H1 (cell line): ENCODE results near the gene PBLD. TPM values are rescaled to one million over a fixed set of nuclear protein-coding genes. Genes with fewer than 3 reads are reported as not detected.
A peak's percentile ranks its signal among the peaks of the same experiment; 100 is the strongest.

Experiments used
- ASH2L ChIP-seq: fragments of 200-600, 300-600 bp; sonication (generic); IDR thresholded peaks from one replicate; pipeline ENCODE4 v1.7.1; 2017; ENCODE audit warnings: low read length
- BACH1 ChIP-seq: IDR thresholded peaks from 2 replicates; pipeline ENCODE4 v1.6.1; 2012; ENCODE audit warnings: low read length, improper control_type of control experiment
- BCL11A ChIP-seq, 2 experiments: IDR thresholded peaks; one replicate each; pipeline ENCODE4 v1.6.1; 2011; ENCODE audit warnings: low read depth in 2 of 2, low read length in 2 of 2, mild to moderate bottlenecking in 2 of 2
- CBX5 ChIP-seq: fragments of 300-800, 300-1000 bp; sonication (generic); IDR thresholded peaks from 2 replicates; pipeline ENCODE4 v1.7.1; 2016; ENCODE audit warnings: antibody characterized with exemption, low read length, low read depth
- CREB1 ChIP-seq: IDR thresholded peaks from 2 replicates; pipeline ENCODE4 v1.6.1; 2012; ENCODE audit warnings: inconsistent platforms
- CTBP2 ChIP-seq: IDR thresholded peaks from 2 replicates; pipeline ENCODE4 v1.7.0; 2011; ENCODE audit warnings: borderline replicate concordance, mild to moderate bottlenecking, moderate library complexity, mixed read lengths, low read length; ENCODE audit not compliant: insufficient read depth, insufficient read length
- EGR1 ChIP-seq: IDR thresholded peaks from 2 replicates; pipeline ENCODE4 v1.6.1; 2011; ENCODE audit warnings: low read depth, low read length, borderline replicate concordance
- HDAC2 ChIP-seq, 2 experiments: fragments of 300-600 bp in 1 of 2; sonication (generic) in 1 of 2; IDR thresholded peaks; 2 replicates each; pipeline ENCODE4 v1.6.1; 2011 to 2012; ENCODE audit warnings: low read depth in 2 of 2, low read length in 2 of 2, mild to moderate bottlenecking in 2 of 2, moderate library complexity in 2 of 2, borderline replicate concordance in 1 of 2, inconsistent platforms in 1 of 2
- NANOG ChIP-seq: IDR thresholded peaks from 2 replicates; pipeline ENCODE4 v1.6.1; 2011; ENCODE audit warnings: low read length, low read depth, mild to moderate bottlenecking, inconsistent platforms; ENCODE audit not compliant: insufficient read depth, poor library complexity, severe bottlenecking
- PHF8 ChIP-seq: fragments of 200-600 bp; sonication (generic); conservative IDR thresholded peaks from 2 replicates; pipeline ENCODE4 v1.7.1; 2012; ENCODE audit warnings: low read depth, mild to moderate bottlenecking, inconsistent platforms, low read length, moderate library complexity
- POLR2A ChIP-seq, 2 experiments: IDR thresholded peaks; 1 replicate in 1 of 2; 2 replicates in 1 of 2; pipeline ENCODE4 v1.6.1; 2011; ENCODE audit warnings: low read depth in 2 of 2, low read length in 2 of 2, mild to moderate bottlenecking in 2 of 2; ENCODE audit errors: control extremely low read depth in 1 of 2
- POLR2AphosphoS5 ChIP-seq: IDR thresholded peaks from 2 replicates; pipeline ENCODE4 v1.6.1; 2011; ENCODE audit warnings: low read depth, low read length
- RBBP5 ChIP-seq: IDR thresholded peaks from 2 replicates; pipeline ENCODE4 v1.7.1; 2012; ENCODE audit warnings: low read depth, mild to moderate bottlenecking, inconsistent platforms, low read length, moderate library complexity, borderline replicate concordance
- RXRA ChIP-seq: IDR thresholded peaks from 2 replicates; pipeline ENCODE4 v1.6.1; 2011; ENCODE audit warnings: low read depth, mild to moderate bottlenecking, low read length, moderate library complexity; ENCODE audit not compliant: insufficient read depth
- SAP30 ChIP-seq: fragments of 300-600 bp; sonication (generic); IDR thresholded peaks from 2 replicates; pipeline ENCODE4 v1.7.1; 2012; ENCODE audit warnings: low read length, moderate library complexity, mild to moderate bottlenecking, inconsistent platforms; ENCODE audit not compliant: insufficient read depth, insufficient replicate concordance
- SIN3A ChIP-seq, 2 experiments: IDR thresholded peaks in 1 of 2; conservative IDR thresholded peaks in 1 of 2; 2 replicates each; pipeline ENCODE4 v1.6.1; 2011 to 2012; ENCODE audit warnings: low read length in 2 of 2, improper control_type of control experiment in 1 of 2, low read depth in 1 of 2, mild to moderate bottlenecking in 1 of 2
- SIRT6 ChIP-seq: IDR thresholded peaks from one replicate; pipeline ENCODE4 v1.7.1; 2012; ENCODE audit warnings: low read length, inconsistent platforms
- SP4 ChIP-seq: IDR thresholded peaks from 2 replicates; pipeline ENCODE4 v1.6.1; 2012; ENCODE audit warnings: low read length, inconsistent platforms
- TAF1 ChIP-seq: IDR thresholded peaks from 2 replicates; pipeline ENCODE4 v1.6.1; 2011; ENCODE audit warnings: mild to moderate bottlenecking, low read depth, low read length
- TAF7 ChIP-seq: optimal IDR thresholded peaks from 2 replicates; pipeline ENCODE3; 2011; ENCODE audit warnings: low read depth, mild to moderate bottlenecking, inconsistent platforms, low read length, moderate library complexity, borderline replicate concordance
- YY1 ChIP-seq: IDR thresholded peaks from 2 replicates; pipeline ENCODE4 v1.6.1; 2011; ENCODE audit warnings: low read depth, mild to moderate bottlenecking, low read length
- polyA plus RNA-seq, 7 experiments: library from polyadenylated mRNA; depleted of rRNA in 3 of 7; stranded (reverse) in 5 of 7; unstranded in 2 of 7; fragments of >200 nt in 5 of 7; fragments of 200-250 nt in 2 of 7; gene quantifications; 1 replicate in 5 of 7; 2 replicates in 1 of 7; 4 replicates in 1 of 7; pipeline versions ENCODE4 v1.2.1 to v1.2.3, GENCODE V29; 2011 to 2013; ENCODE audit warnings: missing spikeins in 2 of 7, mixed read lengths in 2 of 7
- total RNA-seq: library from RNA; stranded (reverse); fragmentation: NEBNext Ultra II Directional; extraction: Animal tissue kit (Norgen Biotek cat#: 25700); gene quantifications from 2 replicates; pipeline ENCODE4 v1.2.1, GENCODE V29; 2021
- TF ChIP-seq, protein P1 (sequence below): IDR thresholded peaks from 2 replicates; pipeline ENCODE4 v1.6.1; 2012; ENCODE audit warnings: inconsistent platforms
- TF ChIP-seq, protein P2 (sequence below): IDR thresholded peaks from 2 replicates; pipeline ENCODE4 v1.6.1; 2011; ENCODE audit warnings: low read length, improper control_type of control experiment

The PBLD gene
- total and polyA plus RNA-seq, 2 of the 8 experiments (the other 6 are each of a cell fraction or from before 2014, with no cell fraction given): 0.56 to 2.0 TPM

DNA sequence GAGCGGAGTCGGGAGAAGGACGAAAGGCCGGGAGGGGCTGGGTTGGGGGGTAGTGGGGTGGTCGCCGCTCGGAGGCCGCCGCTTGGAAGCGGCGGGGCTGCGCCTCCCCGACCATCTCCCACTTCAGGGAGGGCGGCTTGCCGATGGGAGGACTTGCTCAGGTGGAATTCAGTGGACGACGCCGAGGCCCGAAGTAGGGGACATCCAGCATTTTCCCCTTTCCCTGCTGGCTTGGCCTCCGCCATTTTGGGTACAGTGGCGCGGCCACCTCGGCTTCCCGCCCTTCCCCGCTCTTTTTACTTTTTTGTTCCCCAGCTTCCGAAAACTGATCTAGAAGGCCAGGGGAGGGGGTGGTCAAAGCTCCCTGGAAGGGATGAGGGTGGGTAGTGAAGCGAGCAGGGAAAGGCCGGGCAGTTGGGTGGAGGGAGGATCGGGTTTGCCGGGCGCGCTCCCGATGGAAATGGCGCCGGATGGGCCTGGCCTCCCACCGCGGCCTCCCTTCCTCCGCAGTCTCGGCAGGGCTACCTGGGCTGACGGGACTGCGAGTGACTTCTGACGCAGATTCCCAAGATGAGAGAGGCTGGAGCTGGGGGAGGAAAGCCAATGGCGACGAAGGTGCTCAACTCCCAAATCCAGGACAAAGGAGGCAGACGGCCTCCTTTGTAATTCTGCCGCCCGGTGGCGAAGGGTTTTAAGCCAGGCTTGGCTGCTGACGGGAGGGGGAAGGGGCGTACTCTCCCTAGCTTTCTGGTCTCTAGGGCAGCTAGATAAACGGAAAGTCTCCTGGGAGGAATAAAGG lies at the start of gene PBLD (continued):
- TF ChIP-seq SP4: no peak
- TF ChIP-seq SIRT6: no peak
- 0 out of 4 replicates have a peak, but pooled peaks of 1 of the 2 experiments have one; percentile 77 for TF ChIP-seq HDAC2 (IDR thresholded peaks at IDR 0.05; ENCODE audit: borderline replicate concordance in 1 of 2, low read depth in 2 of 2, low read length in 2 of 2)
- TF ChIP-seq POLR2AphosphoS5: peak; percentile 96
- peak; percentile 87 for TF ChIP-seq TAF7
- TF ChIP-seq POLR2A (IDR thresholded peaks at IDR 0.05; ENCODE audit: control extremely low read depth in 1 of 2, low read depth in 2 of 2, low read length in 2 of 2): peak; percentile 82 to 93
- TF ChIP-seq, protein P1, sequence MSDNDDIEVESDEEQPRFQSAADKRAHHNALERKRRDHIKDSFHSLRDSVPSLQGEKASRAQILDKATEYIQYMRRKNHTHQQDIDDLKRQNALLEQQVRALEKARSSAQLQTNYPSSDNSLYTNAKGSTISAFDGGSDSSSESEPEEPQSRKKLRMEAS: peak; percentile 51; the same call in 1 of the 2 replicates
- TF ChIP-seq, protein P2, sequence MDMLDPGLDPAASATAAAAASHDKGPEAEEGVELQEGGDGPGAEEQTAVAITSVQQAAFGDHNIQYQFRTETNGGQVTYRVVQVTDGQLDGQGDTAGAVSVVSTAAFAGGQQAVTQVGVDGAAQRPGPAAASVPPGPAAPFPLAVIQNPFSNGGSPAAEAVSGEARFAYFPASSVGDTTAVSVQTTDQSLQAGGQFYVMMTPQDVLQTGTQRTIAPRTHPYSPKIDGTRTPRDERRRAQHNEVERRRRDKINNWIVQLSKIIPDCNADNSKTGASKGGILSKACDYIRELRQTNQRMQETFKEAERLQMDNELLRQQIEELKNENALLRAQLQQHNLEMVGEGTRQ: no peak
- no peak for TF ChIP-seq BCL11A (IDR thresholded peaks at IDR 0.05; ENCODE audit: low read depth in 2 of 2, low read length in 2 of 2)
- TF ChIP-seq CREB1: peak; percentile 51
- TF ChIP-seq EGR1: no peak
- peak; percentile 73 for TF ChIP-seq RBBP5
- TF ChIP-seq YY1: peak; percentile 96
- TF ChIP-seq NANOG: no peak
- TF ChIP-seq CBX5: no peak
- TF ChIP-seq RXRA: no peak
- no peak for TF ChIP-seq BACH1
- TF ChIP-seq TAF1: peak; percentile 90
- TF ChIP-seq CTBP2: no peak
- TF ChIP-seq PHF8: peak; percentile 69
- no peak for TF ChIP-seq SAP30
- TF ChIP-seq ASH2L: peak; percentile 70
- peak in 1 of 2 experiments; percentile 91; a peak in 1 of 4 replicates for TF ChIP-seq SIN3A (conservative IDR thresholded peaks at IDR 0.05 in 1 of 2, IDR thresholded peaks at IDR 0.05 in 1 of 2; ENCODE audit: low read depth in 1 of 2, low read length in 2 of 2)
- TF ChIP-seq, all 59 proteins: peak for 15
